Fibroblast of the aortic adventitia (primary cell): ENCODE data around the gene FIGN. TPM values are rescaled to one million over a fixed set of nuclear protein-coding genes. Genes with fewer than 3 reads are reported as not detected.

ENCODE experiments used
- DNase-seq: peaks from one replicate; pipeline ENCODE4 v3.0.0-alpha.2; 2010; ENCODE audit warnings: low read depth
- H3K4me3 ChIP-seq: 2 replicates; pipeline ENCODE4 v1.5.1; 2011; ENCODE audit warnings: low read depth, mild to moderate bottlenecking, control low read depth, low read length, moderate library complexity
- CTCF ChIP-seq: IDR thresholded peaks from 2 replicates; pipeline ENCODE4 v1.5.1; 2011; ENCODE audit warnings: mild to moderate bottlenecking, low read length, control low read depth, inconsistent platforms; ENCODE audit not compliant: insufficient read depth
- total RNA-seq: library from RNA; depleted of rRNA; stranded (reverse); fragments of >200 nt; gene quantifications from 2 replicates; pipeline ENCODE4 v1.2.3, GENCODE V29; 2012; ENCODE audit warnings: low replicate concordance

FIGN gene
- total RNA-seq, 1 donor = 4.1 TPM

- no peak overlapping the region for H3K4me3 ChIP-seq
- DNase-seq = peak; percentile 26
- no peak for TF ChIP-seq CTCF
Observed at GRCh38 chr2:163692081-163692480, 43.7 kb downstream of the FIGN start.

- H3K4me3 ChIP-seq = no peak overlapping the region
- no peak for TF ChIP-seq CTCF
- no peak for DNase-seq
Observed at GRCh38 chr2:163690896-163691295, 44.9 kb downstream of the FIGN start.

- DNase-seq = no peak
- H3K4me3 ChIP-seq = no peak overlapping the region
- TF ChIP-seq CTCF = no peak
Observed at GRCh38 chr2:163687217-163687616, 48.6 kb downstream of the FIGN start.

GRCh38 chr2:163686289-163686688 is 49.5 kb downstream of the FIGN start:
- TF ChIP-seq CTCF = no peak
- no peak overlapping the region for H3K4me3 ChIP-seq
- DNase-seq = no peak

GRCh38 chr2:163682695-163683094 is 53.1 kb downstream of the FIGN start:
- peak; percentile 35 for TF ChIP-seq CTCF
- H3K4me3 ChIP-seq = no peak overlapping the region
- DNase-seq = peak; percentile 55

- peak; percentile 93 for DNase-seq
- TF ChIP-seq CTCF = no peak
- no peak overlapping the region for H3K4me3 ChIP-seq
Observed at GRCh38 chr2:163681745-163682144, 54.1 kb downstream of the FIGN start.

- no peak for DNase-seq
- H3K4me3 ChIP-seq = no peak overlapping the region
- no peak for TF ChIP-seq CTCF
Observed at GRCh38 chr2:163675388-163675787, 60.4 kb downstream of the FIGN start.
